SK-N-SH treated with all-trans-retinoic acid at 6 μM for 48 hours (cell line): Measurements from ENCODE around the gene SENP5.

ENCODE experiments used
- ATAC-seq: fragments of 200-7000 bp; cut with Tn5 transposase; 3 replicates; pipeline ENCODE4 v1.9.1; 2020; ENCODE audit warnings: mild to moderate bottlenecking, moderate library complexity
- ARNTL ChIP-seq: fragments of 450-650 bp; formaldehyde crosslinking; IDR thresholded peaks from 2 replicates; pipeline ENCODE4 v1.5.0; 2020; ENCODE audit warnings: low read depth, mild to moderate bottlenecking, moderate library complexity, borderline replicate concordance
- BACH2 ChIP-seq: fragments of 250-450 bp; sonication (Bioruptor Pico); IDR thresholded peaks from 2 replicates; pipeline ENCODE4 v1.9.0; 2021; ENCODE audit warnings: mild to moderate bottlenecking, borderline replicate concordance
- CSDC2 ChIP-seq: fragments of 250-450 bp; sonication (Bioruptor Pico); IDR thresholded peaks from 2 replicates; pipeline ENCODE4 v1.5.0; 2020; ENCODE audit warnings: mild to moderate bottlenecking, moderate library complexity
- ESRRG ChIP-seq: fragments of 250-450 bp; sonication (Bioruptor Pico); IDR thresholded peaks from 2 replicates; pipeline ENCODE4 v1.6.1; 2021; ENCODE audit warnings: mild to moderate bottlenecking
- GLIS3 ChIP-seq: fragments of 250-450 bp; sonication (Bioruptor Pico); IDR thresholded peaks from 2 replicates; pipeline ENCODE4 v1.5.0; 2020; ENCODE audit warnings: mild to moderate bottlenecking, moderate library complexity
- ISL1 ChIP-seq: fragments of 250-450 bp; sonication (Bioruptor Pico); IDR thresholded peaks from 2 replicates; pipeline ENCODE4 v2.1.2; 2022; ENCODE audit warnings: mild to moderate bottlenecking, moderate library complexity
- OSR1 ChIP-seq: fragments of 250-450 bp; sonication (Bioruptor Pico); IDR thresholded peaks from 2 replicates; pipeline ENCODE4 v1.8.0; 2022; ENCODE audit warnings: moderate library complexity, mild to moderate bottlenecking, inconsistent platforms
- PPARA ChIP-seq: fragments of 250-450 bp; sonication (Bioruptor Pico); IDR thresholded peaks from 2 replicates; pipeline ENCODE4 v1.5.0; 2020; ENCODE audit warnings: mild to moderate bottlenecking, borderline replicate concordance
- RARB ChIP-seq: fragments of 250-450 bp; sonication (Bioruptor Pico); IDR thresholded peaks from 2 replicates; pipeline ENCODE4 v1.8.0; 2021; ENCODE audit warnings: mild to moderate bottlenecking, moderate library complexity
- SNAI2 ChIP-seq: fragments of 250-450 bp; sonication (Bioruptor Pico); IDR thresholded peaks from 2 replicates; pipeline ENCODE4 v1.5.0; 2020; ENCODE audit warnings: mild to moderate bottlenecking, moderate library complexity
- TCF4 ChIP-seq: fragments of 250-450 bp; sonication (Bioruptor Pico); IDR thresholded peaks from 2 replicates; pipeline ENCODE4 v1.8.0; 2021; ENCODE audit warnings: mild to moderate bottlenecking, moderate library complexity, borderline replicate concordance
- TOX ChIP-seq: fragments of 250-450 bp; sonication (Bioruptor Pico); IDR thresholded peaks from 2 replicates; pipeline ENCODE4 v1.8.0; 2021; ENCODE audit warnings: mild to moderate bottlenecking, moderate library complexity, borderline replicate concordance
- ZC3H10 ChIP-seq: fragments of 250-450 bp; sonication (Bioruptor Pico); IDR thresholded peaks from 2 replicates; pipeline ENCODE4 v1.5.1; 2021; ENCODE audit warnings: mild to moderate bottlenecking, moderate library complexity
- ZFP3 ChIP-seq: fragments of 250-450 bp; sonication (Bioruptor Pico); IDR thresholded peaks from 2 replicates; pipeline ENCODE4 v1.5.0; 2020; ENCODE audit warnings: mild to moderate bottlenecking, moderate library complexity
- ZFP30 ChIP-seq: fragments of 450-650 bp; formaldehyde crosslinking; IDR thresholded peaks from 2 replicates; pipeline ENCODE4 v1.5.0; 2022; ENCODE audit warnings: mild to moderate bottlenecking, moderate library complexity
- ZNF565 ChIP-seq: fragments of 450-650 bp; formaldehyde crosslinking; conservative IDR thresholded peaks from 2 replicates; pipeline ENCODE4 v1.5.0; 2020; ENCODE audit warnings: low read depth, mild to moderate bottlenecking, moderate library complexity
- ZNF70 ChIP-seq: fragments of 450-650 bp; formaldehyde crosslinking; IDR thresholded peaks from 2 replicates; pipeline ENCODE4 v1.5.0; 2020; ENCODE audit warnings: mild to moderate bottlenecking, moderate library complexity
- ZNF8 ChIP-seq: fragments of 450-650 bp; formaldehyde crosslinking; IDR thresholded peaks from 2 replicates; pipeline ENCODE4 v1.5.0; 2020; ENCODE audit warnings: mild to moderate bottlenecking, moderate library complexity
- TF ChIP-seq, protein P1 (sequence below): fragments of 250-450 bp; sonication (Bioruptor Pico); IDR thresholded peaks from 2 replicates; pipeline ENCODE4 v1.8.0; 2021; ENCODE audit warnings: low read depth, mild to moderate bottlenecking, moderate library complexity, borderline replicate concordance
- TF ChIP-seq, protein P2 (sequence below): fragments of 250-450 bp; sonication (Bioruptor Pico); IDR thresholded peaks from 2 replicates; pipeline ENCODE4 v1.5.1; 2021; ENCODE audit warnings: mild to moderate bottlenecking, moderate library complexity
- TF ChIP-seq, protein P3 (sequence below): fragments of 250-450 bp; sonication (Bioruptor Pico); IDR thresholded peaks from 2 replicates; pipeline ENCODE4 v1.8.0; 2020; ENCODE audit warnings: mild to moderate bottlenecking, moderate library complexity, borderline replicate concordance
- TF ChIP-seq, protein P4 (sequence below): fragments of 250-450 bp; sonication (Bioruptor Pico); IDR thresholded peaks from 2 replicates; pipeline ENCODE4 v1.5.0; 2020; ENCODE audit warnings: mild to moderate bottlenecking, moderate library complexity

SENP5 gene

DNA sequence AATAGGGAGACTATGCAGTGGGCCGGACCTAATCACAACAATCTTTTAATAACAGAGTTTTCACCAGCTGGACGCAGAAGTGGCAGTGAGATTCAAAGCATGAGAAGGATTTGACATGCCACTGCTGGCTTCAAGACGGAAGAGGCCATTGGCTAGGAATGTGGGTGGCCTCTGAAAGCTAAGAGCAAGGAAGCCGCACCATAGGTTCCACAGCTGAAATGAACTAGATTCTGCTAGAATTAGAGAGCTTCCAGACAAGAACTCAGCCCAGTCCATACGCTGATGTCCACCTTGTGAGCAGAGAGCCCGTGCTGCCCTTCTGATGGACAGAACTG is 81.5 kb downstream of the SENP5 start:
- TF ChIP-seq ISL1 (no peak), ZNF565 (no peak), TOX (CRISPR knock-in tag) (no peak), TCF4 (CRISPR knock-in tag) (no peak), PPARA (no peak), ESRRG (CRISPR knock-in tag) (no peak), SNAI2 (no peak), RARB (CRISPR knock-in tag) (no peak), ZNF8 (CRISPR knock-in tag) (no peak), ZNF70 (CRISPR knock-in tag) (no peak), ZFP30 (no peak), OSR1 (CRISPR knock-in tag) (no peak), ZFP3 (CRISPR knock-in tag) (no peak), CSDC2 (CRISPR knock-in tag) (no peak), ARNTL (CRISPR knock-in tag) (no peak), GLIS3 (CRISPR knock-in tag) (no peak)
- TF ChIP-seq, protein P1, sequence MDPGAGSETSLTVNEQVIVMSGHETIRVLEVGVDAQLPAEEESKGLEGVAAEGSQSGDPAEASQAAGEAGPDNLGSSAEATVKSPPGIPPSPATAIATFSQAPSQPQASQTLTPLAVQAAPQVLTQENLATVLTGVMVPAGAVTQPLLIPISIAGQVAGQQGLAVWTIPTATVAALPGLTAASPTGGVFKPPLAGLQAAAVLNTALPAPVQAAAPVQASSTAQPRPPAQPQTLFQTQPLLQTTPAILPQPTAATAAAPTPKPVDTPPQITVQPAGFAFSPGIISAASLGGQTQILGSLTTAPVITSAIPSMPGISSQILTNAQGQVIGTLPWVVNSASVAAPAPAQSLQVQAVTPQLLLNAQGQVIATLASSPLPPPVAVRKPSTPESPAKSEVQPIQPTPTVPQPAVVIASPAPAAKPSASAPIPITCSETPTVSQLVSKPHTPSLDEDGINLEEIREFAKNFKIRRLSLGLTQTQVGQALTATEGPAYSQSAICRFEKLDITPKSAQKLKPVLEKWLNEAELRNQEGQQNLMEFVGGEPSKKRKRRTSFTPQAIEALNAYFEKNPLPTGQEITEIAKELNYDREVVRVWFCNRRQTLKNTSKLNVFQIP (CRISPR knock-in tag): no peak
- TF ChIP-seq, protein P2, sequence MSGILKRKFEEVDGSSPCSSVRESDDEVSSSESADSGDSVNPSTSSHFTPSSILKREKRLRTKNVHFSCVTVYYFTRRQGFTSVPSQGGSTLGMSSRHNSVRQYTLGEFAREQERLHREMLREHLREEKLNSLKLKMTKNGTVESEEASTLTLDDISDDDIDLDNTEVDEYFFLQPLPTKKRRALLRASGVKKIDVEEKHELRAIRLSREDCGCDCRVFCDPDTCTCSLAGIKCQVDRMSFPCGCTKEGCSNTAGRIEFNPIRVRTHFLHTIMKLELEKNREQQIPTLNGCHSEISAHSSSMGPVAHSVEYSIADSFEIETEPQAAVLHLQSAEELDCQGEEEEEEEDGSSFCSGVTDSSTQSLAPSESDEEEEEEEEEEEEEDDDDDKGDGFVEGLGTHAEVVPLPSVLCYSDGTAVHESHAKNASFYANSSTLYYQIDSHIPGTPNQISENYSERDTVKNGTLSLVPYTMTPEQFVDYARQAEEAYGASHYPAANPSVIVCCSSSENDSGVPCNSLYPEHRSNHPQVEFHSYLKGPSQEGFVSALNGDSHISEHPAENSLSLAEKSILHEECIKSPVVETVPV (CRISPR knock-in tag): no peak
- TF ChIP-seq, protein P3, sequence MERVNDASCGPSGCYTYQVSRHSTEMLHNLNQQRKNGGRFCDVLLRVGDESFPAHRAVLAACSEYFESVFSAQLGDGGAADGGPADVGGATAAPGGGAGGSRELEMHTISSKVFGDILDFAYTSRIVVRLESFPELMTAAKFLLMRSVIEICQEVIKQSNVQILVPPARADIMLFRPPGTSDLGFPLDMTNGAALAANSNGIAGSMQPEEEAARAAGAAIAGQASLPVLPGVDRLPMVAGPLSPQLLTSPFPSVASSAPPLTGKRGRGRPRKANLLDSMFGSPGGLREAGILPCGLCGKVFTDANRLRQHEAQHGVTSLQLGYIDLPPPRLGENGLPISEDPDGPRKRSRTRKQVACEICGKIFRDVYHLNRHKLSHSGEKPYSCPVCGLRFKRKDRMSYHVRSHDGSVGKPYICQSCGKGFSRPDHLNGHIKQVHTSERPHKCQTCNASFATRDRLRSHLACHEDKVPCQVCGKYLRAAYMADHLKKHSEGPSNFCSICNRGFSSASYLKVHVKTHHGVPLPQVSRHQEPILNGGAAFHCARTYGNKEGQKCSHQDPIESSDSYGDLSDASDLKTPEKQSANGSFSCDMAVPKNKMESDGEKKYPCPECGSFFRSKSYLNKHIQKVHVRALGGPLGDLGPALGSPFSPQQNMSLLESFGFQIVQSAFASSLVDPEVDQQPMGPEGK (CRISPR knock-in tag): no peak
- TF ChIP-seq, protein P4, sequence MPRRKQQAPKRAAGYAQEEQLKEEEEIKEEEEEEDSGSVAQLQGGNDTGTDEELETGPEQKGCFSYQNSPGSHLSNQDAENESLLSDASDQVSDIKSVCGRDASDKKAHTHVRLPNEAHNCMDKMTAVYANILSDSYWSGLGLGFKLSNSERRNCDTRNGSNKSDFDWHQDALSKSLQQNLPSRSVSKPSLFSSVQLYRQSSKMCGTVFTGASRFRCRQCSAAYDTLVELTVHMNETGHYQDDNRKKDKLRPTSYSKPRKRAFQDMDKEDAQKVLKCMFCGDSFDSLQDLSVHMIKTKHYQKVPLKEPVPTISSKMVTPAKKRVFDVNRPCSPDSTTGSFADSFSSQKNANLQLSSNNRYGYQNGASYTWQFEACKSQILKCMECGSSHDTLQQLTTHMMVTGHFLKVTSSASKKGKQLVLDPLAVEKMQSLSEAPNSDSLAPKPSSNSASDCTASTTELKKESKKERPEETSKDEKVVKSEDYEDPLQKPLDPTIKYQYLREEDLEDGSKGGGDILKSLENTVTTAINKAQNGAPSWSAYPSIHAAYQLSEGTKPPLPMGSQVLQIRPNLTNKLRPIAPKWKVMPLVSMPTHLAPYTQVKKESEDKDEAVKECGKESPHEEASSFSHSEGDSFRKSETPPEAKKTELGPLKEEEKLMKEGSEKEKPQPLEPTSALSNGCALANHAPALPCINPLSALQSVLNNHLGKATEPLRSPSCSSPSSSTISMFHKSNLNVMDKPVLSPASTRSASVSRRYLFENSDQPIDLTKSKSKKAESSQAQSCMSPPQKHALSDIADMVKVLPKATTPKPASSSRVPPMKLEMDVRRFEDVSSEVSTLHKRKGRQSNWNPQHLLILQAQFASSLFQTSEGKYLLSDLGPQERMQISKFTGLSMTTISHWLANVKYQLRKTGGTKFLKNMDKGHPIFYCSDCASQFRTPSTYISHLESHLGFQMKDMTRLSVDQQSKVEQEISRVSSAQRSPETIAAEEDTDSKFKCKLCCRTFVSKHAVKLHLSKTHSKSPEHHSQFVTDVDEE (CRISPR knock-in tag): no peak
- ATAC-seq: no peak

DNA sequence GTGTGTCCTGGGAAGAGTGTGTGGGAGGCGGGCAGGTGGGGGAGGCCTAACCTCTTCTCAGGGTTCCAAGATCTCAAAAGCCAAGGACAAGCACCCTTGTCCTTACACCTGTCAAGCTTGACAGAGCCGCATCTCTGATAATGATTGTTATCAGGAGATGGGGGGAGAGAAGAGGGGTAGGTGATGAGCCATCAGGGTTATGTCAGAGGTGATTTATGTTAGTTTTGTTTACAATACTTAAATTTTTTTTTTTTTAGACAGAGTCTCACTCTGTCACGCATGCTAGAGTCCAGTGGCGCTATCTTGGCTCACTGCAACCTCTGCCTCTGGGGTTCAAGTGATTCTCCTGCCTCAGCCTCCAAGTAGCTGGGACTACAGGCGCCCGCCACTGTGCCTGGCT is 82.0 kb downstream of the SENP5 start:
- ATAC-seq: no peak
- TF ChIP-seq ESRRG (CRISPR knock-in tag) (no peak), ZNF70 (CRISPR knock-in tag) (no peak), ZC3H10 (CRISPR knock-in tag) (no peak), TCF4 (CRISPR knock-in tag) (no peak), ZNF8 (CRISPR knock-in tag) (no peak)
- TF ChIP-seq, all 23 proteins: peak for 0

DNA sequence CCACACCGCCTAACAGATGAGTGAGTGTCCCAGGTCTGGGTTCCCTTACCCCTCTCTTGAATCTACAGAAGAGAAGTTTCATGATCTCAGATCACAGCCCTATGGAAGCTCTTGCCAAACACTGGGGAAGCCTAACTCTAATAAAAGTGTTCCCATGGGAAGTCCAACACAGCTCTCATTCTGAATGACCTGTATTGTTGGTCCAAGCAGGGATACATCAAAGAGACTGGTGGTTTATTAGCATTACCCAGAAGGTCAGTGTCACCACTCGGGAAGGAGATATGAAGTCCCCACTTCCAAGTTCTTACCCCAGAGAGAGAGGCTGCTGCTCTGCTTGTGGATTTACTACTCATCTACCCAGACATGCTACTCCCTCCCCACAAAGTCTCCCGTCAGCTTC is 83.7 kb downstream of the SENP5 start:
- ATAC-seq: no peak
- TF ChIP-seq, protein P3 (CRISPR knock-in tag): no peak
- TF ChIP-seq PPARA (no peak), SNAI2 (no peak), BACH2 (no peak), ZFP3 (CRISPR knock-in tag) (no peak), ZFP30 (no peak), TCF4 (CRISPR knock-in tag) (no peak), OSR1 (CRISPR knock-in tag) (no peak), CSDC2 (CRISPR knock-in tag) (no peak), ZC3H10 (CRISPR knock-in tag) (no peak)
- TF ChIP-seq, protein P4 (CRISPR knock-in tag): no peak
- TF ChIP-seq, protein P1 (CRISPR knock-in tag): no peak
- TF ChIP-seq, protein P2 (CRISPR knock-in tag): no peak
